Astrocyte of the hippocampus (primary cell): ENCODE measurements around the gene CD8A.
"Not testable (repeated sequence)": the region's sequence is repeated elsewhere in the genome, so short reads cannot be mapped to it uniquely, and the experiment has no call there.

ENCODE experiments used
- DNase-seq: peaks from one replicate; pipeline ENCODE4 v3.0.0; 2011; ENCODE audit warnings: low read depth, low spot score

Gene CD8A

DNA sequence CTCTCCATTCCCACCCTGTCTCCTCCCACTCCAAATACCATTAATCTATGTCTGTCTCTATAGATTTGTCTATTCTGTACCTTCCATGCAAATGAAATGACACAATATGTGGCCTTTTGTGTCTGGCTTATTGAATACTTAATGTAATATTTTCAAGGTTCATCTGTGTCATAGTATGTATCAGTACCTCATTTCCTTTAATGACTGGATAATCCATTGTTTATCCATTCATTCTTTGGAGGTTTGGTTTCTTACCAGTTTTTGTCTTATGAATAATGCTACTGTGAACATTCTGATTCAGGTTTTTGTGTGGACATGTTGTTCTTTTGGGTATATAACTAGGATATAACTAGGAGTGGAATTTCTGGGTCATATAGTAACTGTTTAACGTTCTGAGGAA is 55.8 kb downstream of the CD8A start:
- DNase-seq = not testable (repeated sequence)
